Skeletal muscle tissue (tissue), 4 donors: ENCODE data around the gene PCGF5. TPM values are rescaled to one million over a fixed set of nuclear protein-coding genes. Genes with fewer than 3 reads are reported as not detected.

Source experiments
- H3K27ac ChIP-seq: one replicate; pipeline ENCODE4 v1.7.0; 2013; ENCODE audit warnings: mild to moderate bottlenecking, low read depth, low read length, inconsistent platforms
- H3K27me3 ChIP-seq, 3 donors: one replicate each; pipeline ENCODE4 v1.7.0; 2013; ENCODE audit warnings: low read length in 3 of 3; ENCODE audit not compliant: control insufficient read depth in 3 of 3, insufficient read depth in 3 of 3
- H3K36me3 ChIP-seq, 3 donors: one replicate each; pipeline ENCODE4 v1.7.0; 2013; ENCODE audit warnings: low read length in 3 of 3; ENCODE audit not compliant: control insufficient read depth in 3 of 3, insufficient read depth in 3 of 3
- H3K4me1 ChIP-seq, 3 donors: one replicate each; pipeline ENCODE4 v1.7.0; 2013; ENCODE audit warnings: low read length in 3 of 3, mild to moderate bottlenecking in 3 of 3; ENCODE audit not compliant: control insufficient read depth in 3 of 3, insufficient read depth in 3 of 3
- H3K4me3 ChIP-seq, 3 donors: one replicate each; pipeline ENCODE4 v1.7.0; 2013; ENCODE audit warnings: low read length in 3 of 3
- H3K9ac ChIP-seq, 3 donors: one replicate each; pipeline ENCODE4 v1.7.0; 2013; ENCODE audit warnings: low read length in 3 of 3, mild to moderate bottlenecking in 3 of 3, moderate library complexity in 2 of 3, low read depth in 1 of 3
- H3K9me3 ChIP-seq, 3 donors: one replicate each; pipeline ENCODE4 v1.7.0; 2013; ENCODE audit warnings: low read length in 3 of 3; ENCODE audit not compliant: control insufficient read depth in 3 of 3
- total RNA-seq: library from RNA; depleted of rRNA; stranded (reverse); fragments of >200 nt; gene quantifications from one replicate; pipeline ENCODE4 v1.2.3, GENCODE V29; 2014
- donor health status: Osteomylitis.

Gene PCGF5
- total RNA-seq, 1 donor from 2014 or later, result 16.2 TPM

DNA sequence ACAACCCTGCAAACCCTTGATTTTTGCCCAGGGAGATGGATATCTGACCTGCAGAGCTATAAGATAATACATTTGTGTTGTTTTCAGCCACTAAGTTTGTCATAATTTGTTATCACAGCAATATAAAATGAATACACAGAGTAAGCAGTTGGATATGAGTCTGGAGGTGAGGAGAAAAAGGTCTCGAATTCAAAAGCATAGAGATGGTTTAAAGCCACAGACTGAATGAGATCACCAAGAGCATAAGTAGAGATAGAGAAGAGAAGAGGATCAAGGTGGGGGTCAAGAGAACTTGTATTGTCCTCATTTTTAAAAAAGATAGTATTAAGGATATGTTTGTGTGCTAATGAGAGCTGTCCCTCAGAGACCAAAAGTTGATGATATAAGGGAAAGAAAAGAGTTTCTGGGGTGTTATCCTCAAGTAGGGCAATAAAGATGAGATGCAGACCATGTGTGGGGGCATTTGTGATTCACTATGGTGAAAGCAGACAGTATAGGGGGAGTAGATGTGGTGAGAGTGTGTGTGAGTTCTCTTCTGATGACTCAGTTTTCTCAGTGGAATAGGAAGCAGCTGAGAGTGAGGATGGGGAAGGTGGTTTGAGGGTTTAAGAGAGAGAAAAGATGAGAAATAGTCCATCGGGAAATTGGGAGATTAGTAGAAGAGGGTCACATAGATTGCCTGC lies 25.8 kb upstream of the PCGF5 start:
- Histone ChIP-seq H3K9ac (no peak overlapping the region), H3K4me3 (no peak overlapping the region), H3K9me3 (no peaks in the 10 kb centered on the region), H3K27me3 (no peaks in the 10 kb centered on the region), H3K36me3 (no peaks in the 10 kb centered on the region), H3K4me1 (peaks cover 20 to 42% (median 22%) of the 10 kb centered on the region in 3 donors), H3K27ac (no peak overlapping the region)

GRCh38 chr10:91196268-91197048 lies 24.0 kb upstream of the PCGF5 start:
- no peaks in the 10 kb centered on the region for H3K36me3 ChIP-seq
- H3K27ac ChIP-seq, result no peak overlapping the region
- no peaks in the 10 kb centered on the region for H3K9me3 ChIP-seq
- H3K27me3 ChIP-seq, result no peaks in the 10 kb centered on the region
- no peak overlapping the region for H3K9ac ChIP-seq
- no peak overlapping the region for H3K4me3 ChIP-seq
- H3K4me1 ChIP-seq, result peaks cover 11 to 41% (median 19%) of the 10 kb centered on the region in 3 donors

GRCh38 chr10:91197127-91197526 lies 23.3 kb upstream of the PCGF5 start:
- no peak overlapping the region for H3K27ac ChIP-seq
- no peak overlapping the region for H3K9ac ChIP-seq
- peaks cover 12 to 42% (median 17%) of the 10 kb centered on the region in 3 donors for H3K4me1 ChIP-seq
- no peaks in the 10 kb centered on the region for H3K9me3 ChIP-seq
- no peaks in the 10 kb centered on the region for H3K36me3 ChIP-seq
- H3K27me3 ChIP-seq, result no peaks in the 10 kb centered on the region
- no peak overlapping the region for H3K4me3 ChIP-seq

DNA sequence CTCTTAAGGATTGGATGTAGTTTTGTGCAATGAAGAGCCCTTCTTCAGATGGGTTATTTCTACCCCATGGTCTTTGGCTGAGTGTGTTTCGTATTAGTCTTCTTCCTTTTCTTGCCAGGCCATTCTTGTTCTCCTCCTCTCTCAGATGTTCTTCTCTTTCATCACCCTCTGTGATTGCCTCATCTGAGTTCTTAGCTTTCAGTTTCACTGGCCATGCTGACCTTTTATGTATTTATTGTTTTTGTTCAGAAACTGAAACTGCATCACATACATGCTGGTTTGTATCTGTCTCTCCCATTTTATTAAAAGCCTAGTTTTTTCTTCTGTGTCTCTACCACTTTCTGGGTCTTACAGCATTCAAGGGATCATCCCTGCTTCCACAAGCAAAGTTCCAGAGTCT lies 21.7 kb upstream of the PCGF5 start:
- H3K9me3 ChIP-seq, result no peaks in the 10 kb centered on the region
- no peaks in the 10 kb centered on the region for H3K36me3 ChIP-seq
- H3K9ac ChIP-seq, result no peak overlapping the region
- H3K27me3 ChIP-seq, result no peaks in the 10 kb centered on the region
- H3K4me1 ChIP-seq, result peaks cover 14 to 42% (median 22%) of the 10 kb centered on the region in 3 donors
- H3K4me3 ChIP-seq, result no peak overlapping the region
- H3K27ac ChIP-seq, result no peak overlapping the region

- H3K27ac ChIP-seq, result no peak overlapping the region
- no peak overlapping the region for H3K4me3 ChIP-seq
- H3K9me3 ChIP-seq, result no peaks in the 10 kb centered on the region
- no peak overlapping the region for H3K9ac ChIP-seq
- H3K27me3 ChIP-seq, result no peaks in the 10 kb centered on the region
- H3K36me3 ChIP-seq, result no peaks in the 10 kb centered on the region
- H3K4me1 ChIP-seq, result peaks cover 14 to 44% (median 24%) of the 10 kb centered on the region in 3 donors
Observed at GRCh38 chr10:91200314-91201212, 19.9 kb upstream of the PCGF5 start.

DNA sequence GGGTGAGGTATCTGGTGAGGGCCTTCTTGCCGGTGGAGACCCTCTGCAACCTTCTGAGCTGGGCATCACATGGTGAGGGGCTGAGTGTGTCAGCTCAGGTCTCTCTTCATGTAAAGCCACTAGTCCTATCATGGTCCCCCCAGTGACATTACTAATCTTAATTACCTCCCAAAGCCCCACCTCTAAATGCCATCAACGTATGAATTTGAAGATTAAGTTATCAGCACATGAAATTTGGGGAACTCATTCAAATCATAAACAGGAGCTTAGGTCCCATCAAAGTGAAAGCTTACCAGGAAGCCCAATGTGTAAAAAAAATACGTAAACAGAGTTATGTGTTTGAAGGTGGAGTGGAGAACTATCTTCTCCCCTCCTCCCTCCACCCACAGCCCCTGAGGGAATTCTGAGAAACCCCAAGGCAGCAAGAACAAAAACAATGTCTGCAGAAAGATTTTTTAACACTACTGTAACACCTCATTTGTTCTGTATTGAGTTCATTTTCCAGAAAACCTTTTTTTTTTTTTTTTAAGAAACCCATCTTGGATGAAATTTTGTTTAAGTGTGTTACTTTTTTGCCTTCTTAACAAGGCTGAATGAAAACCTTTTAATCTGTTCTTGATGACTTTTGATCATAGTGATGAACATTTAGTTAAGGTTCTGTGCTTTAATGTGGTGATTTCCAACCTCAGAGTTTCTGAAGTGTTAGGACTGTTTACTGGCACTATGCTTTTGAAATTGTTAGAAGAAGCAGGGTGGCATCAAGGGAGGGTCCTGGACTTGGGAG lies 19.1 kb upstream of the PCGF5 start:
- H3K9ac ChIP-seq, result no peak overlapping the region
- no peak overlapping the region for H3K4me3 ChIP-seq
- H3K27ac ChIP-seq, result no peak overlapping the region
- no peaks in the 10 kb centered on the region for H3K9me3 ChIP-seq
- peaks cover 14 to 47% (median 24%) of the 10 kb centered on the region in 3 donors for H3K4me1 ChIP-seq
- H3K27me3 ChIP-seq, result no peaks in the 10 kb centered on the region
- no peaks in the 10 kb centered on the region for H3K36me3 ChIP-seq

GRCh38 chr10:91206427-91206826 lies 14.0 kb upstream of the PCGF5 start:
- Histone ChIP-seq H3K4me1 (peaks cover 3 to 35% (median 11%) of the 10 kb centered on the region in 3 donors), H3K27ac (no peak overlapping the region), H3K9me3 (no peaks in the 10 kb centered on the region), H3K27me3 (no peaks in the 10 kb centered on the region), H3K9ac (no peak overlapping the region), H3K4me3 (no peak overlapping the region), H3K36me3 (no peaks in the 10 kb centered on the region)

DNA sequence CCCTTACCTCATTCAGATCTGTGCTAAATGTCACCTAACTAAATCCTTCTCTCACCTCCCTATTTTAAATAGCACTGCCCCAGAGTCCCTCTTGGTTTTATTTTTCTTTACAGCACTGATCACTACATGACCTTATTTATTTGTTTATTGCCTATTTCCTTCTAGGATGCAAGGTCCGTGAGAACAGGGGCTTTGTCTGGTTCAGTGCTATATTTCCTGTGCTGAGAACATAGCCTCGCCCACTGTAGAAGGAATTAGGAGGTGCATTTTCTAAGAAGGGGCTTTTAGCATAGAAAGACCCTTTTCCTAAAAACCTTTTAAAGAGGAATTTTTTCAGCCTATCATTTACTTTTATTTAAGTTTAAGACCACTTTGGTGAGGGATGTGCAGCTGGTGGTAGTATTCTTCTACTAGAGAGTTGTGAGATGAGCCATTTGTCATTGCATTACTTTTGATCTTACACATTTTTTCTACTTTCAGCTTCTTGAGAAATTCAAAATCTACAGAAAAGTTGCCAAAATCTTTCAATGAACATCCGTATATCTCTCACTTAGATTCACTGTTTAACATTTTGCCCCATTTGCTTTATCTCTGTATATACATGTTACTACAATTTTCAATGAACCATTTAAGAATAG lies 13.5 kb upstream of the PCGF5 start:
- Histone ChIP-seq H3K4me3 (no peak overlapping the region), H3K9ac (no peak overlapping the region), H3K27me3 (no peaks in the 10 kb centered on the region), H3K27ac (no peak overlapping the region), H3K9me3 (no peaks in the 10 kb centered on the region), H3K4me1 (peaks cover 3 to 31% (median 11%) of the 10 kb centered on the region in 3 donors), H3K36me3 (no peaks in the 10 kb centered on the region)

GRCh38 chr10:91208642-91209041 lies 11.8 kb upstream of the PCGF5 start:
- Histone ChIP-seq H3K4me3 (no peak overlapping the region), H3K9ac (no peak overlapping the region), H3K9me3 (no peaks in the 10 kb centered on the region), H3K27me3 (no peaks in the 10 kb centered on the region), H3K4me1 (peaks cover 0 to 26% (median 5%) of the 10 kb centered on the region in 3 donors), H3K27ac (no peak overlapping the region), H3K36me3 (no peaks in the 10 kb centered on the region)
